ENCODE data around the gene AAK1.

AAK1 gene

GRCh38 chr2:69521747-69522146 lies 121.8 kb downstream of the AAK1 start:
- Histone ChIP-seq H3K36me3 (ENCODE audit: control insufficient read depth, low read length) (no peaks in the 10 kb centered on the region), H3K27me3 (ENCODE audit: control insufficient read depth, low read length) (peaks cover 2% of the 10 kb centered on the region; the same call in 1 of the 2 replicates), H3K4me3 (ENCODE audit: low read length) (no peak overlapping the region), H3K4me1 (ENCODE audit: control insufficient read depth, low read length) (no peaks in the 10 kb centered on the region), H3K9me2 (replicated peaks; ENCODE audit: control insufficient read depth, low read length) (no peaks in the 10 kb centered on the region), H4K20me1 (ENCODE audit: control insufficient read depth, insufficient read depth, low read depth, low read length) (no peaks in the 10 kb centered on the region), H3K27ac (ENCODE audit: low read depth, low read length) (no peak overlapping the region), H3K4me2 (ENCODE audit: low read length) (no peak overlapping the region), H3F3A (ENCODE audit: control insufficient read depth, insufficient read depth) (no peaks in the 10 kb centered on the region), H3K9me3 (ENCODE audit: control insufficient read depth, insufficient read depth, low read length) (no peaks in the 10 kb centered on the region), H3K79me2 (ENCODE audit: control insufficient read depth, low read length) (no peaks in the 10 kb centered on the region)
- TF ChIP-seq EZH2phosphoT487 (IDR thresholded peaks at IDR 0.05; ENCODE audit: borderline replicate concordance, low read length): no peak
- no peak for TF ChIP-seq CTCF (IDR thresholded peaks at IDR 0.05; ENCODE audit: low read depth, low read length, poor library complexity, severe bottlenecking)

- Histone ChIP-seq H3K4me1 (ENCODE audit: control insufficient read depth, low read length) (no peaks in the 10 kb centered on the region), H3K27ac (ENCODE audit: low read depth, low read length) (no peak overlapping the region), H3K36me3 (ENCODE audit: control insufficient read depth, low read length) (no peaks in the 10 kb centered on the region), H3K27me3 (ENCODE audit: control insufficient read depth, low read length) (no peaks in the 10 kb centered on the region), H3K79me2 (ENCODE audit: control insufficient read depth, low read length) (no peaks in the 10 kb centered on the region), H3K9me3 (ENCODE audit: control insufficient read depth, insufficient read depth, low read length) (no peaks in the 10 kb centered on the region), H4K20me1 (ENCODE audit: control insufficient read depth, insufficient read depth, low read depth, low read length) (no peaks in the 10 kb centered on the region), H3K9me2 (replicated peaks; ENCODE audit: control insufficient read depth, low read length) (no peaks in the 10 kb centered on the region), H3K4me2 (ENCODE audit: low read length) (no peak overlapping the region), H3F3A (ENCODE audit: control insufficient read depth, insufficient read depth) (no peaks in the 10 kb centered on the region), H3K4me3 (ENCODE audit: low read length) (no peak overlapping the region)
- TF ChIP-seq CTCF (IDR thresholded peaks at IDR 0.05; ENCODE audit: low read depth, low read length, poor library complexity, severe bottlenecking): no peak
- TF ChIP-seq EZH2phosphoT487 (IDR thresholded peaks at IDR 0.05; ENCODE audit: borderline replicate concordance, low read length): no peak
Measured at GRCh38 chr2:69518841-69519240, 124.7 kb downstream of the AAK1 start.

- no peak overlapping the region for H3K4me2 ChIP-seq (ENCODE audit: low read length)
- H3K27me3 ChIP-seq (ENCODE audit: control insufficient read depth, low read length): no peaks in the 10 kb centered on the region
- H3F3A ChIP-seq (ENCODE audit: control insufficient read depth, insufficient read depth): no peaks in the 10 kb centered on the region
- no peaks in the 10 kb centered on the region for H4K20me1 ChIP-seq (ENCODE audit: control insufficient read depth, insufficient read depth, low read depth, low read length)
- no peaks in the 10 kb centered on the region for H3K4me1 ChIP-seq (ENCODE audit: control insufficient read depth, low read length)
- no peaks in the 10 kb centered on the region for H3K9me3 ChIP-seq (ENCODE audit: control insufficient read depth, insufficient read depth, low read length)
- H3K36me3 ChIP-seq (ENCODE audit: control insufficient read depth, low read length): no peaks in the 10 kb centered on the region
- no peak overlapping the region for H3K27ac ChIP-seq (ENCODE audit: low read depth, low read length)
- H3K4me3 ChIP-seq (ENCODE audit: low read length): no peak overlapping the region
- TF ChIP-seq CTCF (IDR thresholded peaks at IDR 0.05; ENCODE audit: low read depth, low read length, poor library complexity, severe bottlenecking) (no peak), EZH2phosphoT487 (IDR thresholded peaks at IDR 0.05; ENCODE audit: borderline replicate concordance, low read length) (no peak)
- no peaks in the 10 kb centered on the region for H3K79me2 ChIP-seq (ENCODE audit: control insufficient read depth, low read length)
- H3K9me2 ChIP-seq (replicated peaks; ENCODE audit: control insufficient read depth, low read length): no peaks in the 10 kb centered on the region
Measured at GRCh38 chr2:69517410-69517809, 126.1 kb downstream of the AAK1 start.

- Histone ChIP-seq H3K4me1 (ENCODE audit: control insufficient read depth, low read length) (no peaks in the 10 kb centered on the region), H3K4me3 (ENCODE audit: low read length) (no peak overlapping the region), H3K4me2 (ENCODE audit: low read length) (no peak overlapping the region), H3F3A (ENCODE audit: control insufficient read depth, insufficient read depth) (no peaks in the 10 kb centered on the region), H3K9me2 (replicated peaks; ENCODE audit: control insufficient read depth, low read length) (no peaks in the 10 kb centered on the region), H3K27me3 (ENCODE audit: control insufficient read depth, low read length) (no peaks in the 10 kb centered on the region), H3K36me3 (ENCODE audit: control insufficient read depth, low read length) (no peaks in the 10 kb centered on the region), H3K79me2 (ENCODE audit: control insufficient read depth, low read length) (no peaks in the 10 kb centered on the region), H4K20me1 (ENCODE audit: control insufficient read depth, insufficient read depth, low read depth, low read length) (no peaks in the 10 kb centered on the region), H3K9me3 (ENCODE audit: control insufficient read depth, insufficient read depth, low read length) (no peaks in the 10 kb centered on the region), H3K27ac (ENCODE audit: low read depth, low read length) (no peak overlapping the region)
- TF ChIP-seq EZH2phosphoT487 (IDR thresholded peaks at IDR 0.05; ENCODE audit: borderline replicate concordance, low read length) (no peak), CTCF (IDR thresholded peaks at IDR 0.05; ENCODE audit: low read depth, low read length, poor library complexity, severe bottlenecking) (no peak)
Measured at GRCh38 chr2:69514819-69515218, 128.7 kb downstream of the AAK1 start.

Measured in DOHH2 (cell line).